GM18517 (cell line): ENCODE data around the gene GALNTL6.
"Not testable (repeated sequence)": the region's sequence is repeated elsewhere in the genome, so short reads cannot be mapped to it uniquely, and the experiment has no call there.

Source experiments
- ATAC-seq: cut with Tn5 transposase; IDR thresholded peaks from one replicate; pipeline ENCODE4 v1.9.1; 2021; ENCODE audit warnings: mild to moderate bottlenecking, moderate library complexity; ENCODE audit not compliant: unreplicated experiment

Gene GALNTL6

DNA sequence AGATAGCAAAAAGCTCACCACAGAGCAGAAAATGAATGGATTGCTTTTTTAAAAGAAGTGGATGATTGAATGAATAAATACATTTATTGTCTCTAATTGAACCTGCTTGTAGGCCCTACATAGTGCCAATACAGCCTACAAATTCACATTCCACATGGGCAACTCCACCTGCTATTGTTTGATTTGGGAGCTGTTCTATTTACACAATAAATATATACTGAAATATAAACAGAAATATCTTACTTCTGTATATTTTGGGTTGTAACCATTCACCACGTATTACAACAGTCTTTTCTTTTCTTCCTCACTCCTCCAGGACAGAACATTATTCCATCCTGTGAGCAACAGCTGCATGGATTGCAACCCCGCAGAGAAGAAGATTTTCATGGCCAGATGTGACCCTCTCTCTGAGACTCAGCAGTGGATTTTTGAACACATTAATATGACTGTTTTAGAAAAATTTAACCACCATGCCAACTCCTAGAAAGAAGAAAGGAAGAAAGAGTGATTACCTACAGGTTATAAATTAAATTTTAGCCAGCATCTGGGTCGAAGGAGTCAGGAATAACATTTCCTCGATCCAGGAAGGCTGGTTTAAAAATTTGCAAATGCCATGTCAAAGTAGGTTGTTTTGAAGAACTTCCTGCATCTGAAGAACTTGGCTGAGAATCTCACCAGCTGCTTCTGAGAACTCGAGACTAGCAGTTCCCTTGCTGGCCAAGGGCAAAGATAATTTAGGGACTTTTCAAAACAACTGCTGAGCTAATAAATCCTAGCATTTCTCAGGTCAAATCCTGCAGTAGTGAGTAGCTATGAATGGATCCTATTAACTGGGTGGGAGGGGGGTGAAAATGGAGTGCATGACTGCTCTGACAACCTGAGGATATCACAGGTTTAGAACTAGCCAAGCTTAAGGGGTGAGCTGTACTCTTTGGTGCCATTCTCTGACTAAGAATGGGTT, 1226.7 kb downstream of the GALNTL6 start:
- no peak for ATAC-seq

- no peak for ATAC-seq
Measured at GRCh38 chr4:173041482-173041881, 1228.3 kb downstream of the GALNTL6 start.

DNA sequence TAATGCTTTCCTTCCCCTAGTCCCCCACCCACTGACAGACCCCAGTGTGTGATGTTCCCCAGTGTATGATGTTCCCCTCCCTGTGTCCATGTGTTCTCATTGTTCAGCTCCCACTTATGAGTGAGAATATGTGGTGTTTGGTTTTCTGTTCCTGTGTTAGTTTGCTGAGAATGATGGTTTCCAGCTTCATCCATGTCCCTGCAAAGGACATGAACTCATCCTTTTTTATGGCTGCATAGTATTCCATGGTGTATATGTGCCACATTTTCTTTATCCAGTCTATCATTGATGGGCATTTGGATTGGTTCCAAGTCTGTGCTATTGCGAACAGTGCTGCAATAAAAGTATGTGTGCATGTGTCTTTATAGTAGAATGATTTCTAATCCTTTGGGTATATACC, 1228.9 kb downstream of the GALNTL6 start:
- ATAC-seq: not testable (repeated sequence)

DNA sequence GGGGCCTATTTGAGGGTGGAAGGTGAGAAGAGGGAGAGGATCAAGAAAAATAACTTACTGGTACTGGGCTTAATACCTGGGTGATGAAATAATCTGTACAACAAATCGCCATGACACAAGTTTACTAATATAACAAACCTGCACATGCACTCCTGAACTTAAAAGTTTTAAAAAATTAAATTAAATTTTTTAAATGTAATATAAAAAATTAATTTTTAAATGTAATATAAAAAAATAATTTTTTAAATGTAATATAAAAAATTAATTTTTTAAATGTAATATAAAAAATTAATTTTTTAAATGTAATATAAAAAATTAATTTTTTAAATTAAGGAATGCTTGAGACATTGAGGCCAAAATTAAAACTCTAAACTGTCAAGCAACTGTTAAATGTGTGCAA, 1231.1 kb downstream of the GALNTL6 start:
- ATAC-seq: no peak

GRCh38 chr4:173045571-173045970, 1232.4 kb downstream of the GALNTL6 start:
- no peak for ATAC-seq

GRCh38 chr4:173046144-173046543, 1232.9 kb downstream of the GALNTL6 start:
- ATAC-seq: no peak

DNA sequence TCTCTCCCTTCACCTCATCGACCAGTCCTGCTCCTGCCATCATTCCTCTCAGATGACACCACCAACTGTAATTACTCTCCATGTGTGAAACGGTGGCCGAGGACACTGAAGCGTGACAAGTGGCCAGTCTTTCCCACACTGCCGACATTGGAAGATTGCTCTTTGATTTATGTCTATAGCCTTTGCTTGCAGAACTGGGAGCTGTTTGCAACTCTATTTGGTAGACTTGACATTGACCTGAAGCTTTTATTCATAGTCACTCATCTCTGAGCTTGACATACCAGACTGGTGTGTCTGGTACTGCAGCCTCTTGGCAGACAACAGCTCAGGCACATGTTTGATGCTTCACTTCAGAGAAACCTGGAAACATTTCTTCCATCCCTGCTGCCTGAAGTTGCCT, 1233.6 kb downstream of the GALNTL6 start:
- ATAC-seq: no peak

GRCh38 chr4:173051232-173051631, 1238.0 kb downstream of the GALNTL6 start:
- ATAC-seq: no peak

- ATAC-seq: no peak
Measured at GRCh38 chr4:173051716-173052115, 1238.5 kb downstream of the GALNTL6 start.

DNA sequence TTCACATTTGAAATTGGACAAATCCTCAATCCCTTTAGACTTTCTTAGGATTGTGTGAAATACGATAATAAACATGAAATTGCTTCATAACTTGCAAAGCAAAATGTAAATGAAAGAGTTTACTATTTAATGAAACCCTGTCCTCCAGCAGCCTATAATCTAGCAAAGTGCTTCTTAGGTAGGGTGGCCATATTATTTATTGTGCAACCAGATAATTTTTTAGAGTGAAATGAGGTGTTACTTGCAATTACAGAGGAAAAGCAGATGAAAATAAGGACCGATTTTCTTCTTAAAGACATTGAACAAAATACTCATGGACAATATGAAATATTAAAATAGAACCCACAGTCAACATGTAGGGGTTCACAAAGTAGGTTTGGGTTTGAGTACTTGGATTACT, 1239.2 kb downstream of the GALNTL6 start:
- no peak for ATAC-seq

- no peak for ATAC-seq
Measured at GRCh38 chr4:173056271-173056670, 1243.1 kb downstream of the GALNTL6 start.

DNA sequence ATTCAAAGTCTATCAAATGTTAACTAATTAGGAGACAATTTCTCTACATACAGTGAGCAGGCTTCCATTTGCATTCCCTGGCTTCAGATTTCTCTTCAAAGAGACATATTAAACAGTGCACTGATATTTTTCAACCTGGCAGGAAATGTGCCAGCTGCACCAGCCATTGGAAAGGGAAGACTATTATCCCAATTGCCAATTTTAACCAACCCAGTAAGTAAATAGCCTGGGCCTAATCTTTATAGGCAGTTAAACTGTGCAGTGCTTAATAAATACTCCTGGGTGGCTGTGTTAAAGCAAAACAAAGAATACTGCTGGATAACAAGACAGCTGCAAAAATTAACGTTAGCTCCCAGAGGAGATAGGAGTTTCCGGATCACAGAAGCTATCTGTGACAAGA, 1243.5 kb downstream of the GALNTL6 start:
- ATAC-seq: no peak

GRCh38 chr4:173057442-173057841, 1244.2 kb downstream of the GALNTL6 start:
- ATAC-seq: no peak

DNA sequence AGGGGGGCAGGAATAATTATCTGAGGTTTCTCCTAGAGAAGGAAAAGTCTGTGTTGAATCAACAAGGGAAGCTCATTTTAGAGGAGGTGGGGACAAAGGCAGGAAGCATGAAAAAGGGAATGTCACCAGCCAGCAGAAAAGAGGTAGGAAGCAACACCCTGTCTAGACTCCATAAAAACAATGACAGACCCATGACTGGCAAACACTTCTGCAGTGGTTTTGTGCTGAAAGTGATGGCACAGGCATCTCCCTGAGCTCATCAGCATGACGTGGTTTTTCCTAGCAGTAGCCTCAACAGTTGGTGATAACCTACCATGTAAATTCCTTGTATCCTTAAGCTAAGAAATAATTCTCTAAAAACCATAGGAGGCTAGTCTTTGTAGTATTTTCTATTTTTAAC, 1244.7 kb downstream of the GALNTL6 start:
- no peak for ATAC-seq

- ATAC-seq: no peak
Measured at GRCh38 chr4:173061160-173061559, 1248.0 kb downstream of the GALNTL6 start.

DNA sequence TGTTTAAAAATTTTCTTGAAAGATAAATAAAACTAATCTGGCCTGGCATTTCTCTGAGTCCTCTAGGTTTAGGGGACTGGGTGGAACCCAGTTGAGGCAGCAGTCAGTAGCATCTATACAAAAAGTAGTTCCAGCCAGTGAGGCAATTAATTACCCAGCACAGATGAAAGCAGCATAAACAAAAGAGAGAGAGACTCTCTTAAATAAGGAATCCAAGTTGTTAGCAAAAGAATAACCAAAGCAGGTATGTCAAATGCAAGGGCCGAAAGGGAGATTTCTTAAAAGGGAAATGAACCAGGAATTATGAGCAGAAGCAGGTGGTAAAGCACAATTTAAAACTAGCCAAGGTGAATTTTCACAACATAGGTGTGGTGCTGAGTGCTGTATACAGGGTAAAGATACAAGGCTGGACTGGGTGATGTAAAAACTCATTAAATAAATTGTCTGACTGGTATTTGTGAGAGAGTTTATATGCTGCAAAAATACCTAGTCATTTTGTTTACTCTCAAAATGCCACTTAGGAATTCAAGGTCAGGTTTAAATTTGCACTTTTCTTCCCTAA, 1260.8 kb downstream of the GALNTL6 start:
- no peak for ATAC-seq

- no peak for ATAC-seq
Measured at GRCh38 chr4:173074501-173074946, 1261.3 kb downstream of the GALNTL6 start.

DNA sequence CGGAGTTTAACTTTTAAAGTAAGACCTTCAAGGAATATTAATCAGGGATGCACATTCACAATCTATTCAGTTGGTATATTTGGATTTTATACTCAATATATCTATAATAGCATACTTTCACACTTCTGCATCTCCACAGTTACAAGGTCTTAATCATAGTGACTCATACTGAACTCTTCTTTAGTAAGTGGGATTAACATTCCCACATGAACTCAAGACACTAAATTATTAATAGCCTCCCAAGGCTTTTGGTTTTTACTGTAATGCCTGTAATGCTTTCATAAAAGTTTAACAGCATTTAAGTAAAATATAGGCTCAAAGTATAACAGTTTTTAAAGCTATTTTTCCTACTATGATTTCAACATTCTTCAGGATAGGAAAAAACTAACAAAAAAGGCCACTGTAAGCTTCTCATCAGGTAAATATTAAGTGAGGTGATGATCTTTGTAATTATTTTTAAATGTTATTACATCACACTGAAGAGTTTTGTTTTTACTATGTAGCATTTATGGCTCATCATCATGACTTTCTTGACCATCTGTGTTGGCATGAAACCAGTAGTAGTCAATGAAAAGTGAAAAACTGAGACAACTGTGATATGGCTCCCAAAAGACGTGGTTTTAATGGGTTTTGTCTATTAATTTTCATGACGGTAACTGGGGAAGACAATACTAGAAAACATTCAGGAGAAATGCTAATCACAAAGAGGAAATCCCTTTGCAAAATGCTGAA, 1263.9 kb downstream of the GALNTL6 start:
- ATAC-seq: no peak

- ATAC-seq: no peak
Measured at GRCh38 chr4:173088144-173088543, 1274.9 kb downstream of the GALNTL6 start.
